WTC11 (cell line): ENCODE measurements around the gene SPATA2. TPM values are rescaled to one million over a fixed set of nuclear protein-coding genes. Genes with fewer than 3 reads are reported as not detected.

Source experiments
- ATAC-seq: fragments of 200-7000 bp; cut with Tn5 transposase; 2 replicates; pipeline ENCODE4 v1.10.0; 2021; ENCODE audit warnings: mild to moderate bottlenecking, moderate library complexity
- CTCF ChIA-PET: fragments of 300-600 bp; sonication (Branson Sonifier 250); formaldehyde crosslinking; loops from one replicate; lab custom pipeline; 2021; ENCODE audit warnings: antibody characterized with exemption; lab: Charles Lee
- POLR2A ChIA-PET: fragments of 350-600 bp; sonication (Branson Sonifier 250); formaldehyde crosslinking; loops from one replicate; lab custom pipeline; 2021; ENCODE audit warnings: antibody characterized with exemption; lab: Charles Lee
- DNase-seq: peaks from one replicate; pipeline ENCODE4 v3.0.0; 2021; ENCODE audit warnings: low spot score
- H3K27ac Mint-ChIP-seq: 2 replicates; pipeline ENCODE4 v1.8.0; 2021; ENCODE audit warnings: mixed read lengths
- H3K27me3 Mint-ChIP-seq: 2 replicates; pipeline ENCODE4 v1.8.0; 2021; ENCODE audit warnings: low read depth, mild to moderate bottlenecking, moderate library complexity, mixed read lengths
- H3K36me3 Mint-ChIP-seq: 2 replicates; pipeline ENCODE4 v1.8.0; 2021; ENCODE audit warnings: mixed read lengths
- H3K4me1 Mint-ChIP-seq: 2 replicates; pipeline ENCODE4 v1.8.0; 2022; ENCODE audit warnings: mixed read lengths
- H3K4me3 Mint-ChIP-seq: 2 replicates; pipeline ENCODE4 v1.8.0; 2021; ENCODE audit warnings: mild to moderate bottlenecking, moderate library complexity, mixed read lengths
- H3K9me3 Mint-ChIP-seq: 2 replicates; pipeline ENCODE4 v1.8.0; 2021; ENCODE audit warnings: mixed read lengths
- CBFB ChIP-seq: sonication (generic); formaldehyde crosslinking; IDR thresholded peaks from 2 replicates; pipeline ENCODE4 v1.8.1; 2022; ENCODE audit warnings: mild to moderate bottlenecking, low read depth, missing genetic modification reagents
- FOXJ3 ChIP-seq: sonication (generic); formaldehyde crosslinking; IDR thresholded peaks from 2 replicates; pipeline ENCODE4 v1.9.0; 2021; ENCODE audit warnings: missing genetic modification reagents, mild to moderate bottlenecking, borderline replicate concordance
- GTF2I ChIP-seq: fragments of 250-450 bp; sonication (Bioruptor Pico); conservative IDR thresholded peaks from 2 replicates; pipeline ENCODE4 v1.4.0; 2021; ENCODE audit warnings: mild to moderate bottlenecking
- JAZF1 ChIP-seq: fragments of 250-450 bp; sonication (Bioruptor Pico); IDR thresholded peaks from 2 replicates; pipeline ENCODE4 v1.9.0; 2021; ENCODE audit warnings: moderate library complexity, mild to moderate bottlenecking, inconsistent platforms
- JUN ChIP-seq: sonication (generic); formaldehyde crosslinking; IDR thresholded peaks from 2 replicates; pipeline ENCODE4 v1.8.0; 2023; ENCODE audit warnings: mild to moderate bottlenecking, missing genetic modification reagents
- NFYB ChIP-seq: sonication (generic); formaldehyde crosslinking; conservative IDR thresholded peaks from 2 replicates; pipeline ENCODE4 v1.8.0; 2022; ENCODE audit warnings: low read depth, missing genetic modification reagents
- RORB ChIP-seq: fragments of 250-450 bp; sonication (Bioruptor Pico); IDR thresholded peaks from 2 replicates; pipeline ENCODE4 v1.9.0; 2021; ENCODE audit warnings: mild to moderate bottlenecking
- TCF7 ChIP-seq: sonication (generic); formaldehyde crosslinking; IDR thresholded peaks from 2 replicates; pipeline ENCODE4 v1.8.0; 2022; ENCODE audit warnings: mild to moderate bottlenecking, low read depth, missing genetic modification reagents, moderate library complexity
- ZNF121 ChIP-seq: sonication (generic); formaldehyde crosslinking; IDR thresholded peaks from 2 replicates; pipeline ENCODE4 v1.8.0; 2023; ENCODE audit warnings: missing genetic modification reagents
- ZNF317 ChIP-seq: sonication (generic); formaldehyde crosslinking; IDR thresholded peaks from 2 replicates; pipeline ENCODE4 v1.8.1; 2023; ENCODE audit warnings: low read depth, mild to moderate bottlenecking, moderate library complexity, missing genetic modification reagents, borderline replicate concordance
- ZNF416 ChIP-seq: fragments of 250-450 bp; sonication (Bioruptor Pico); IDR thresholded peaks from 2 replicates; pipeline ENCODE4 v1.9.0; 2021; ENCODE audit warnings: mild to moderate bottlenecking, inconsistent platforms
- total RNA-seq: library from RNA; stranded (reverse); gene quantifications from 3 replicates; pipeline ENCODE4 v1.2.3, GENCODE V29; 2021
- TF ChIP-seq, protein P1 (sequence below): sonication (generic); formaldehyde crosslinking; IDR thresholded peaks from 2 replicates; pipeline ENCODE4 v1.8.1; 2022; ENCODE audit warnings: low read depth, missing genetic modification reagents, borderline replicate concordance
- TF ChIP-seq, protein P2 (sequence below): sonication (generic); formaldehyde crosslinking; conservative IDR thresholded peaks from 2 replicates; pipeline ENCODE4 v1.8.1; 2023; ENCODE audit warnings: mild to moderate bottlenecking, low read depth, missing genetic modification reagents, moderate library complexity
- TF ChIP-seq, protein P3 (sequence below): sonication (generic); formaldehyde crosslinking; IDR thresholded peaks from 2 replicates; pipeline ENCODE4 v1.8.0; 2022; ENCODE audit warnings: missing genetic modification reagents
- TF ChIP-seq, protein P4 (sequence below): fragments of 200-600 bp; IDR thresholded peaks from 2 replicates; pipeline ENCODE4 v1.8.0; 2022; ENCODE audit warnings: antibody characterized with exemption
- TF ChIP-seq, protein P5 (sequence below): fragments of 250-450 bp; sonication (Bioruptor Pico); IDR thresholded peaks from 2 replicates; pipeline ENCODE4 v1.9.0; 2021; ENCODE audit warnings: mild to moderate bottlenecking
- TF ChIP-seq, protein P6 (sequence below): sonication (generic); formaldehyde crosslinking; IDR thresholded peaks from 2 replicates; pipeline ENCODE4 v1.8.0; 2023; ENCODE audit warnings: mild to moderate bottlenecking, missing genetic modification reagents

SPATA2 gene
- total RNA-seq, 1 experiment from 2014 or later: 11.3 TPM

DNA sequence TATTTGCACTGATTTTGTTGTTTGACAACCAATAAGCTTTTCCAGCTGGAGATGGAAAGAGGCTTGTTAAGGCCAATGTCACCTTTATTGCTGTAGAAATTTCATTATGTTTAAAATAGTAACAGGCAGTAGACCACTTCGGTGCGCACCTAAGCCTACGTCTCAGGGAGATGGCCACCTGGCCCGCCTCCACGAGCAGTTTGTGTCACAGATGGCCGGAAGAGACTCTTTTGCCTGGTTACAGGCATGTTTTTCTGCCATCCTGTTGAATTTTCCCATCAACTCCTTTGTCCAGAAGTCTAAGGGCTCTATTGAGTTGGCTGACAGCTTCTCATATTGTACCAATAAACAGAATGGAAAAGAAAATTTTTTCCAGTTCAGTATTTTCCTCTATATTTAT lies 51.7 kb downstream of the SPATA2 start (continued):
- no peak for TF ChIP-seq FOXJ3
- no peak for TF ChIP-seq CBFB
- no peak for TF ChIP-seq TCF7 (CRISPR knock-in tag)
- TF ChIP-seq ZNF416 (CRISPR knock-in tag): no peak
- TF ChIP-seq, protein P1, sequence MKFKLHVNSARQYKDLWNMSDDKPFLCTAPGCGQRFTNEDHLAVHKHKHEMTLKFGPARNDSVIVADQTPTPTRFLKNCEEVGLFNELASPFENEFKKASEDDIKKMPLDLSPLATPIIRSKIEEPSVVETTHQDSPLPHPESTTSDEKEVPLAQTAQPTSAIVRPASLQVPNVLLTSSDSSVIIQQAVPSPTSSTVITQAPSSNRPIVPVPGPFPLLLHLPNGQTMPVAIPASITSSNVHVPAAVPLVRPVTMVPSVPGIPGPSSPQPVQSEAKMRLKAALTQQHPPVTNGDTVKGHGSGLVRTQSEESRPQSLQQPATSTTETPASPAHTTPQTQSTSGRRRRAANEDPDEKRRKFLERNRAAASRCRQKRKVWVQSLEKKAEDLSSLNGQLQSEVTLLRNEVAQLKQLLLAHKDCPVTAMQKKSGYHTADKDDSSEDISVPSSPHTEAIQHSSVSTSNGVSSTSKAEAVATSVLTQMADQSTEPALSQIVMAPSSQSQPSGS: no peak
- TF ChIP-seq NFYB (CRISPR knock-in tag): no peak
- TF ChIP-seq, protein P2, sequence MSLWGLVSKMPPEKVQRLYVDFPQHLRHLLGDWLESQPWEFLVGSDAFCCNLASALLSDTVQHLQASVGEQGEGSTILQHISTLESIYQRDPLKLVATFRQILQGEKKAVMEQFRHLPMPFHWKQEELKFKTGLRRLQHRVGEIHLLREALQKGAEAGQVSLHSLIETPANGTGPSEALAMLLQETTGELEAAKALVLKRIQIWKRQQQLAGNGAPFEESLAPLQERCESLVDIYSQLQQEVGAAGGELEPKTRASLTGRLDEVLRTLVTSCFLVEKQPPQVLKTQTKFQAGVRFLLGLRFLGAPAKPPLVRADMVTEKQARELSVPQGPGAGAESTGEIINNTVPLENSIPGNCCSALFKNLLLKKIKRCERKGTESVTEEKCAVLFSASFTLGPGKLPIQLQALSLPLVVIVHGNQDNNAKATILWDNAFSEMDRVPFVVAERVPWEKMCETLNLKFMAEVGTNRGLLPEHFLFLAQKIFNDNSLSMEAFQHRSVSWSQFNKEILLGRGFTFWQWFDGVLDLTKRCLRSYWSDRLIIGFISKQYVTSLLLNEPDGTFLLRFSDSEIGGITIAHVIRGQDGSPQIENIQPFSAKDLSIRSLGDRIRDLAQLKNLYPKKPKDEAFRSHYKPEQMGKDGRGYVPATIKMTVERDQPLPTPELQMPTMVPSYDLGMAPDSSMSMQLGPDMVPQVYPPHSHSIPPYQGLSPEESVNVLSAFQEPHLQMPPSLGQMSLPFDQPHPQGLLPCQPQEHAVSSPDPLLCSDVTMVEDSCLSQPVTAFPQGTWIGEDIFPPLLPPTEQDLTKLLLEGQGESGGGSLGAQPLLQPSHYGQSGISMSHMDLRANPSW (CRISPR knock-in tag): no peak
- TF ChIP-seq RORB (CRISPR knock-in tag): no peak
- TF ChIP-seq, protein P3, sequence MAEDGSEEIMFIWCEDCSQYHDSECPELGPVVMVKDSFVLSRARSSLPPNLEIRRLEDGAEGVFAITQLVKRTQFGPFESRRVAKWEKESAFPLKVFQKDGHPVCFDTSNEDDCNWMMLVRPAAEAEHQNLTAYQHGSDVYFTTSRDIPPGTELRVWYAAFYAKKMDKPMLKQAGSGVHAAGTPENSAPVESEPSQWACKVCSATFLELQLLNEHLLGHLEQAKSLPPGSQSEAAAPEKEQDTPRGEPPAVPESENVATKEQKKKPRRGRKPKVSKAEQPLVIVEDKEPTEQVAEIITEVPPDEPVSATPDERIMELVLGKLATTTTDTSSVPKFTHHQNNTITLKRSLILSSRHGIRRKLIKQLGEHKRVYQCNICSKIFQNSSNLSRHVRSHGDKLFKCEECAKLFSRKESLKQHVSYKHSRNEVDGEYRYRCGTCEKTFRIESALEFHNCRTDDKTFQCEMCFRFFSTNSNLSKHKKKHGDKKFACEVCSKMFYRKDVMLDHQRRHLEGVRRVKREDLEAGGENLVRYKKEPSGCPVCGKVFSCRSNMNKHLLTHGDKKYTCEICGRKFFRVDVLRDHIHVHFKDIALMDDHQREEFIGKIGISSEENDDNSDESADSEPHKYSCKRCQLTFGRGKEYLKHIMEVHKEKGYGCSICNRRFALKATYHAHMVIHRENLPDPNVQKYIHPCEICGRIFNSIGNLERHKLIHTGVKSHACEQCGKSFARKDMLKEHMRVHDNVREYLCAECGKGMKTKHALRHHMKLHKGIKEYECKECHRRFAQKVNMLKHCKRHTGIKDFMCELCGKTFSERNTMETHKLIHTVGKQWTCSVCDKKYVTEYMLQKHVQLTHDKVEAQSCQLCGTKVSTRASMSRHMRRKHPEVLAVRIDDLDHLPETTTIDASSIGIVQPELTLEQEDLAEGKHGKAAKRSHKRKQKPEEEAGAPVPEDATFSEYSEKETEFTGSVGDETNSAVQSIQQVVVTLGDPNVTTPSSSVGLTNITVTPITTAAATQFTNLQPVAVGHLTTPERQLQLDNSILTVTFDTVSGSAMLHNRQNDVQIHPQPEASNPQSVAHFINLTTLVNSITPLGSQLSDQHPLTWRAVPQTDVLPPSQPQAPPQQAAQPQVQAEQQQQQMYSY (CRISPR knock-in tag): no peak

DNA sequence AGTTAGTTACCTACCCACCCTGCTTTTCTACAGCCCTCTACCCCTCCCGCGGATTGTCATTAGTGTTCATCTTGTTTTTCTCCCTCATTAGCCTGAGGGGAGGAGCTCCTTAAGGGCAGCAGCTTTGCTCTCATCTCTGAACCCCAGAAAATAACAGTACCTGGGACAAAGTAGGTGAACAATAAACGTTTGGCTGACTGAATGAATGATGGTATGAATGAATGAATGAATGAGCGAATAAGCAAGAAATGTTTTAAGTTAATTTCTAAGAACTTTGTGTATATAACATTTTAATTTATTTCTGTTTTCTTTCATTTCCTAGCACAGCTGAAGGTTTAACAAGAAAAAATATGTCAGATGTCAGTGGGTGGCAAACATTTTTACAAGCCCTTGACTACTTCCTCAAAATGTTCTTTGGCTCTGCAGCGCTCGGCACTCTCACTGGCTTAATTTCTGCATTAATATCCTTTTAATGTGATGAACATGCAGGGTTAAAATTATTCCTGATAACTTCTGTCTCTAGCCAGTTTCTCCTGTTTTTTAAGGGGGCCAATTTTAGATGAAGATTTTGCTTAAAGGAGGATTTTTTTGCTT lies 52.6 kb downstream of the SPATA2 start:
- Mint-ChIP-seq H3K27me3 (no peaks in the 10 kb centered on the region), H3K27ac (no peak overlapping the region), H3K4me3 (no peak overlapping the region), H3K4me1 (peaks cover 19% of the 10 kb centered on the region), H3K9me3 (no peaks in the 10 kb centered on the region), H3K36me3 (no peaks in the 10 kb centered on the region)
- CTCF ChIA-PET: interaction anchor here (1.4 kb wide), 1 partner anchor 254 kb away, joined by 3 read pairs; no protein-coding TSS in a partner anchor
- ATAC-seq (no peak), DNase-seq (no peak)
- POLR2A ChIA-PET: no interaction called here
- no peak for TF ChIP-seq GTF2I (CRISPR knock-in tag)
- TF ChIP-seq, protein P4, sequence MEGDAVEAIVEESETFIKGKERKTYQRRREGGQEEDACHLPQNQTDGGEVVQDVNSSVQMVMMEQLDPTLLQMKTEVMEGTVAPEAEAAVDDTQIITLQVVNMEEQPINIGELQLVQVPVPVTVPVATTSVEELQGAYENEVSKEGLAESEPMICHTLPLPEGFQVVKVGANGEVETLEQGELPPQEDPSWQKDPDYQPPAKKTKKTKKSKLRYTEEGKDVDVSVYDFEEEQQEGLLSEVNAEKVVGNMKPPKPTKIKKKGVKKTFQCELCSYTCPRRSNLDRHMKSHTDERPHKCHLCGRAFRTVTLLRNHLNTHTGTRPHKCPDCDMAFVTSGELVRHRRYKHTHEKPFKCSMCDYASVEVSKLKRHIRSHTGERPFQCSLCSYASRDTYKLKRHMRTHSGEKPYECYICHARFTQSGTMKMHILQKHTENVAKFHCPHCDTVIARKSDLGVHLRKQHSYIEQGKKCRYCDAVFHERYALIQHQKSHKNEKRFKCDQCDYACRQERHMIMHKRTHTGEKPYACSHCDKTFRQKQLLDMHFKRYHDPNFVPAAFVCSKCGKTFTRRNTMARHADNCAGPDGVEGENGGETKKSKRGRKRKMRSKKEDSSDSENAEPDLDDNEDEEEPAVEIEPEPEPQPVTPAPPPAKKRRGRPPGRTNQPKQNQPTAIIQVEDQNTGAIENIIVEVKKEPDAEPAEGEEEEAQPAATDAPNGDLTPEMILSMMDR: no peak
- TF ChIP-seq, protein P5, sequence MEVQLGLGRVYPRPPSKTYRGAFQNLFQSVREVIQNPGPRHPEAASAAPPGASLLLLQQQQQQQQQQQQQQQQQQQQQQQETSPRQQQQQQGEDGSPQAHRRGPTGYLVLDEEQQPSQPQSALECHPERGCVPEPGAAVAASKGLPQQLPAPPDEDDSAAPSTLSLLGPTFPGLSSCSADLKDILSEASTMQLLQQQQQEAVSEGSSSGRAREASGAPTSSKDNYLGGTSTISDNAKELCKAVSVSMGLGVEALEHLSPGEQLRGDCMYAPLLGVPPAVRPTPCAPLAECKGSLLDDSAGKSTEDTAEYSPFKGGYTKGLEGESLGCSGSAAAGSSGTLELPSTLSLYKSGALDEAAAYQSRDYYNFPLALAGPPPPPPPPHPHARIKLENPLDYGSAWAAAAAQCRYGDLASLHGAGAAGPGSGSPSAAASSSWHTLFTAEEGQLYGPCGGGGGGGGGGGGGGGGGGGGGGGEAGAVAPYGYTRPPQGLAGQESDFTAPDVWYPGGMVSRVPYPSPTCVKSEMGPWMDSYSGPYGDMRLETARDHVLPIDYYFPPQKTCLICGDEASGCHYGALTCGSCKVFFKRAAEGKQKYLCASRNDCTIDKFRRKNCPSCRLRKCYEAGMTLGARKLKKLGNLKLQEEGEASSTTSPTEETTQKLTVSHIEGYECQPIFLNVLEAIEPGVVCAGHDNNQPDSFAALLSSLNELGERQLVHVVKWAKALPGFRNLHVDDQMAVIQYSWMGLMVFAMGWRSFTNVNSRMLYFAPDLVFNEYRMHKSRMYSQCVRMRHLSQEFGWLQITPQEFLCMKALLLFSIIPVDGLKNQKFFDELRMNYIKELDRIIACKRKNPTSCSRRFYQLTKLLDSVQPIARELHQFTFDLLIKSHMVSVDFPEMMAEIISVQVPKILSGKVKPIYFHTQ: no peak
- no peak for TF ChIP-seq ZNF317 (CRISPR knock-in tag)
- TF ChIP-seq FOXJ3: no peak
- TF ChIP-seq ZNF121 (CRISPR knock-in tag): no peak
- no peak for TF ChIP-seq JUN (CRISPR knock-in tag)
- TF ChIP-seq, protein P6, sequence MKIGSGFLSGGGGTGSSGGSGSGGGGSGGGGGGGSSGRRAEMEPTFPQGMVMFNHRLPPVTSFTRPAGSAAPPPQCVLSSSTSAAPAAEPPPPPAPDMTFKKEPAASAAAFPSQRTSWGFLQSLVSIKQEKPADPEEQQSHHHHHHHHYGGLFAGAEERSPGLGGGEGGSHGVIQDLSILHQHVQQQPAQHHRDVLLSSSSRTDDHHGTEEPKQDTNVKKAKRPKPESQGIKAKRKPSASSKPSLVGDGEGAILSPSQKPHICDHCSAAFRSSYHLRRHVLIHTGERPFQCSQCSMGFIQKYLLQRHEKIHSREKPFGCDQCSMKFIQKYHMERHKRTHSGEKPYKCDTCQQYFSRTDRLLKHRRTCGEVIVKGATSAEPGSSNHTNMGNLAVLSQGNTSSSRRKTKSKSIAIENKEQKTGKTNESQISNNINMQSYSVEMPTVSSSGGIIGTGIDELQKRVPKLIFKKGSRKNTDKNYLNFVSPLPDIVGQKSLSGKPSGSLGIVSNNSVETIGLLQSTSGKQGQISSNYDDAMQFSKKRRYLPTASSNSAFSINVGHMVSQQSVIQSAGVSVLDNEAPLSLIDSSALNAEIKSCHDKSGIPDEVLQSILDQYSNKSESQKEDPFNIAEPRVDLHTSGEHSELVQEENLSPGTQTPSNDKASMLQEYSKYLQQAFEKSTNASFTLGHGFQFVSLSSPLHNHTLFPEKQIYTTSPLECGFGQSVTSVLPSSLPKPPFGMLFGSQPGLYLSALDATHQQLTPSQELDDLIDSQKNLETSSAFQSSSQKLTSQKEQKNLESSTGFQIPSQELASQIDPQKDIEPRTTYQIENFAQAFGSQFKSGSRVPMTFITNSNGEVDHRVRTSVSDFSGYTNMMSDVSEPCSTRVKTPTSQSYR: no peak
- no peak for TF ChIP-seq JAZF1 (CRISPR knock-in tag)
- TF ChIP-seq, protein P3 (CRISPR knock-in tag): no peak
